ENCODE measurements around the gene RTL5.

RTL5 gene

DNA sequence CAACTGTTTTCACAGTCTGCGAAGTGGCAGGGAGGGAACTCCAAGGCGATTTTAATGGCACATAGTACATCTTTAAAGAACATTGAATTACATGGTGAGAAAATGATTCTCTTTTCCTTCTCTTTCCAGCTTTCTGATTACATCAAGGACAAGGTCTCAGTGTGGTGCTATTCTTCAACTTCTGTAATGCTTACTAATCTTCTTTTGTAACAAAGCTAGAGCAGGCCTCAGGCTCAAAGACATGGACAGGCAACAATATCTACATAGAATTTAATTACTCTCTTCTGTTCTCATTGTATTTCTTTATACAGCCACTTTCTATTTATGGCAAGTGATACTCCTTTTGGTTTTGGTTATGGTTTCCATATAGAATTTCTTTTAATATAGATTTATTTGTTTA, 48.4 kb downstream of the RTL5 start:
- H3K4me1 ChIP-seq (ENCODE audit: control insufficient read depth, insufficient read depth, low read length), result no peaks in the 10 kb centered on the region
- H3K36me3 ChIP-seq (ENCODE audit: control insufficient read depth, insufficient read depth, low read length), result no peaks in the 10 kb centered on the region
- H3K9me3 ChIP-seq (ENCODE audit: control insufficient read depth, insufficient read depth, low read length), result peaks cover under 1% of the 10 kb centered on the region
- H3K9ac ChIP-seq (ENCODE audit: low read depth, low read length), result no peak overlapping the region
- no peaks in the 10 kb centered on the region for H3K27me3 ChIP-seq (ENCODE audit: control insufficient read depth, insufficient read depth, low read length)
- no peak overlapping the region for H3K4me3 ChIP-seq (ENCODE audit: low read depth, low read length)

- Histone ChIP-seq H3K9ac (ENCODE audit: low read depth, low read length) (no peak overlapping the region), H3K36me3 (ENCODE audit: control insufficient read depth, insufficient read depth, low read length) (no peaks in the 10 kb centered on the region), H3K4me3 (ENCODE audit: low read depth, low read length) (no peak overlapping the region), H3K9me3 (ENCODE audit: control insufficient read depth, insufficient read depth, low read length) (peaks cover 4% of the 10 kb centered on the region), H3K27me3 (ENCODE audit: control insufficient read depth, insufficient read depth, low read length) (no peaks in the 10 kb centered on the region), H3K4me1 (ENCODE audit: control insufficient read depth, insufficient read depth, low read length) (no peaks in the 10 kb centered on the region)
Observed at GRCh38 chrX:72081605-72082320, 50.0 kb downstream of the RTL5 start.

DNA sequence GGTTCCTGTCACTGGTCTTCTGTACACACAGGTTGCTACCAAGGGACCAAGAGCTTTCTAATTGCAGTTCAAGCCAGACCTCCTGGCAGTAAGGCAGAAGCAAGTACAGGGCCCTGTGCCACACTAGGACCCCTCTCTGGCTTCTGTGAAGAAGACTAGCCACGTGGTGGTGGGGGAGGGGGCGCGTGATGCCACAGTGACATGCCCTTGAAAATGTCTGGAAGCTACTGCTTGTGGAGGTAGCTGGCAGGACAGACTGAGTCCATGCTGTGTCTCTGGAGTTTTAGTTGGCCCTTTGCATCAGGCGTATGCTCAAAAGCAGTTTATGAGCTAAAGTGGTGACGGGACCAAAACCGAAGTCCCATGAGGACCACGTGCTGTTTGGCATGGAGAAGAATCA, 50.9 kb downstream of the RTL5 start:
- no peaks in the 10 kb centered on the region for H3K36me3 ChIP-seq (ENCODE audit: control insufficient read depth, insufficient read depth, low read length)
- H3K4me3 ChIP-seq (ENCODE audit: low read depth, low read length), result no peak overlapping the region
- H3K27me3 ChIP-seq (ENCODE audit: control insufficient read depth, insufficient read depth, low read length), result no peaks in the 10 kb centered on the region
- H3K9ac ChIP-seq (ENCODE audit: low read depth, low read length), result no peak overlapping the region
- peaks cover 4% of the 10 kb centered on the region for H3K9me3 ChIP-seq (ENCODE audit: control insufficient read depth, insufficient read depth, low read length)
- H3K4me1 ChIP-seq (ENCODE audit: control insufficient read depth, insufficient read depth, low read length), result no peaks in the 10 kb centered on the region

DNA sequence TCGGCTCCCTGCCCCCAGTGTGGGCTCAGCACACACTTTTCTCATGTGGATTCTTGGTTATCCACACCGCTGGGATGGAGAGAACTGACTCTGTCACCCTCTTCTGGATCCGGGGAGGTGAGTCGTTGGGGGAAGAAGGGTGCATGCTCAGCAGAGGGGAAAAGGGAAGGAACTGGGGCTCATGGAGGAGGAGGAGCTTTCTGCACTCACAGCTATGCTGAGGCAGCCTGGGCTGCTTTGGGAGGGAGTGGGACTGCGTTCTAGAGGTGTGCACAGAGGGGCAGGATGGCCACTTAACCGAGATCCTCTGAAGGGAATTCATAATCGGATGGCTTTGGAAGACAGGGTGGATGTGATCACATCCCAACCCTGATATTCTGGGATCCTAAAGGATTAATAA, 51.6 kb downstream of the RTL5 start:
- no peak overlapping the region for H3K4me3 ChIP-seq (ENCODE audit: low read depth, low read length)
- no peaks in the 10 kb centered on the region for H3K4me1 ChIP-seq (ENCODE audit: control insufficient read depth, insufficient read depth, low read length)
- no peaks in the 10 kb centered on the region for H3K36me3 ChIP-seq (ENCODE audit: control insufficient read depth, insufficient read depth, low read length)
- no peaks in the 10 kb centered on the region for H3K27me3 ChIP-seq (ENCODE audit: control insufficient read depth, insufficient read depth, low read length)
- H3K9ac ChIP-seq (ENCODE audit: low read depth, low read length), result no peak overlapping the region
- H3K9me3 ChIP-seq (ENCODE audit: control insufficient read depth, insufficient read depth, low read length), result peaks cover 4% of the 10 kb centered on the region

GRCh38 chrX:72079607-72080006, 52.1 kb downstream of the RTL5 start:
- H3K9ac ChIP-seq (ENCODE audit: low read depth, low read length), result no peak overlapping the region
- no peaks in the 10 kb centered on the region for H3K4me1 ChIP-seq (ENCODE audit: control insufficient read depth, insufficient read depth, low read length)
- H3K36me3 ChIP-seq (ENCODE audit: control insufficient read depth, insufficient read depth, low read length), result no peaks in the 10 kb centered on the region
- no peak overlapping the region for H3K4me3 ChIP-seq (ENCODE audit: low read depth, low read length)
- peaks cover 4% of the 10 kb centered on the region for H3K9me3 ChIP-seq (ENCODE audit: control insufficient read depth, insufficient read depth, low read length)
- H3K27me3 ChIP-seq (ENCODE audit: control insufficient read depth, insufficient read depth, low read length), result no peaks in the 10 kb centered on the region

- Histone ChIP-seq H3K4me3 (ENCODE audit: low read depth, low read length) (no peak overlapping the region), H3K4me1 (ENCODE audit: control insufficient read depth, insufficient read depth, low read length) (no peaks in the 10 kb centered on the region), H3K27me3 (ENCODE audit: control insufficient read depth, insufficient read depth, low read length) (no peaks in the 10 kb centered on the region), H3K9ac (ENCODE audit: low read depth, low read length) (no peak overlapping the region), H3K9me3 (ENCODE audit: control insufficient read depth, insufficient read depth, low read length) (peaks cover 4% of the 10 kb centered on the region), H3K36me3 (ENCODE audit: control insufficient read depth, insufficient read depth, low read length) (no peaks in the 10 kb centered on the region)
Observed at GRCh38 chrX:72078411-72078810, 53.3 kb downstream of the RTL5 start.

All from iPS-15b (cell line).